DND-41 (cell line): ENCODE data around the gene DIAPH2.

Experiments used
- ATAC-seq: fragments of 200-7000 bp; cut with Tn5 transposase; 3 replicates; pipeline ENCODE4 v1.9.1; 2021; ENCODE audit warnings: low read depth; ENCODE audit not compliant: insufficient read depth
- DNase-seq: peaks from one replicate; pipeline ENCODE4 v3.0.0-alpha.2; 2020
- H2AFZ ChIP-seq: 2 replicates; pipeline ENCODE4 v1.6.0; 2012; ENCODE audit warnings: low read depth, low read length
- H3K27ac ChIP-seq: 2 replicates; pipeline ENCODE4 v1.5.1; 2012; ENCODE audit warnings: low read length, inconsistent platforms
- H3K27me3 ChIP-seq: fragments of 200-600 bp; sonication (generic); 2 replicates; pipeline ENCODE4 v1.6.0; 2012; ENCODE audit warnings: low read length, mild to moderate bottlenecking, inconsistent platforms; ENCODE audit not compliant: insufficient read depth, poor library complexity
- H3K36me3 ChIP-seq: 2 replicates; pipeline ENCODE4 v1.5.1; 2012; ENCODE audit warnings: low read length, inconsistent platforms; ENCODE audit not compliant: insufficient read depth
- H3K4me1 ChIP-seq: 2 replicates; pipeline ENCODE4 v1.5.1; 2012; ENCODE audit warnings: mild to moderate bottlenecking, low read length; ENCODE audit not compliant: insufficient read depth
- H3K4me2 ChIP-seq: 2 replicates; pipeline ENCODE4 v1.6.0; 2012; ENCODE audit warnings: mild to moderate bottlenecking, moderate library complexity, low read length, inconsistent platforms; ENCODE audit not compliant: insufficient read depth
- H3K4me3 ChIP-seq, 2 experiments: fragments of 200-600 bp in 1 of 2; shearing (Covaris generic) in 1 of 2; 2 replicates each; pipeline ENCODE4 v1.5.1; 2012 to 2016; ENCODE audit warnings: inconsistent platforms in 2 of 2, low read length in 2 of 2, mild to moderate bottlenecking in 2 of 2, low read depth in 1 of 2, moderate library complexity in 1 of 2
- H3K79me2 ChIP-seq: 2 replicates; pipeline ENCODE4 v1.6.0; 2012; ENCODE audit warnings: low read length, inconsistent platforms; ENCODE audit not compliant: insufficient read depth
- H3K9ac ChIP-seq: 2 replicates; pipeline ENCODE4 v1.6.0; 2012; ENCODE audit warnings: low read depth, mild to moderate bottlenecking, inconsistent platforms, low read length, moderate library complexity
- H3K9me3 ChIP-seq: 2 replicates; pipeline ENCODE4 v1.5.1; 2012; ENCODE audit warnings: low read length, moderate library complexity, mild to moderate bottlenecking, inconsistent platforms; ENCODE audit not compliant: insufficient read depth, severe bottlenecking
- H4K20me1 ChIP-seq: 2 replicates; pipeline ENCODE4 v1.6.0; 2012; ENCODE audit warnings: low read length; ENCODE audit not compliant: insufficient read depth
- CTCF ChIP-seq: IDR thresholded peaks from 2 replicates; pipeline ENCODE4 v1.5.1; 2012; ENCODE audit warnings: borderline replicate concordance, low read length, moderate library complexity, mild to moderate bottlenecking; ENCODE audit not compliant: poor library complexity, severe bottlenecking; ENCODE audit errors: extremely low read depth
- EZH2 ChIP-seq: IDR thresholded peaks from 3 replicates; pipeline ENCODE4 v1.6.1; 2012; ENCODE audit warnings: borderline replicate concordance, low read depth, mild to moderate bottlenecking, moderate library complexity, low read length, inconsistent platforms; ENCODE audit not compliant: severe bottlenecking

Gene DIAPH2

GRCh38 chrX:97539970-97540519 lies 855.4 kb downstream of the DIAPH2 start:
- no peak overlapping the region for H3K4me3 ChIP-seq
- no peaks in the 10 kb centered on the region for H3K36me3 ChIP-seq
- no peak overlapping the region for H2AFZ ChIP-seq
- no peaks in the 10 kb centered on the region for H3K4me1 ChIP-seq
- H3K79me2 ChIP-seq = no peaks in the 10 kb centered on the region
- H3K27me3 ChIP-seq = no peaks in the 10 kb centered on the region
- H3K27ac ChIP-seq = no peak overlapping the region
- no peaks in the 10 kb centered on the region for H3K9me3 ChIP-seq
- ATAC-seq = no peak
- H3K4me2 ChIP-seq = no peak overlapping the region
- no peak overlapping the region for H3K9ac ChIP-seq
- TF ChIP-seq EZH2 (no peak), CTCF (no peak)
- H4K20me1 ChIP-seq = no peaks in the 10 kb centered on the region
- no peak for DNase-seq

GRCh38 chrX:97547877-97548578 lies 863.4 kb downstream of the DIAPH2 start:
- H3K79me2 ChIP-seq = no peaks in the 10 kb centered on the region
- H2AFZ ChIP-seq = no peak overlapping the region
- H3K4me2 ChIP-seq = no peak overlapping the region
- H3K9me3 ChIP-seq = no peaks in the 10 kb centered on the region
- DNase-seq (no peak), ATAC-seq (no peak)
- H3K27me3 ChIP-seq = no peaks in the 10 kb centered on the region
- H3K36me3 ChIP-seq = no peaks in the 10 kb centered on the region
- no peak overlapping the region for H3K27ac ChIP-seq
- H4K20me1 ChIP-seq = no peaks in the 10 kb centered on the region
- H3K9ac ChIP-seq = no peak overlapping the region
- H3K4me1 ChIP-seq = no peaks in the 10 kb centered on the region
- TF ChIP-seq CTCF = no peak
- no peak for TF ChIP-seq EZH2
- H3K4me3 ChIP-seq = no peak overlapping the region

- no peak overlapping the region for H3K27ac ChIP-seq
- no peaks in the 10 kb centered on the region for H3K27me3 ChIP-seq
- DNase-seq (no peak), ATAC-seq (no peak)
- H3K36me3 ChIP-seq = no peaks in the 10 kb centered on the region
- H3K79me2 ChIP-seq = no peaks in the 10 kb centered on the region
- H4K20me1 ChIP-seq = no peaks in the 10 kb centered on the region
- no peaks in the 10 kb centered on the region for H3K4me1 ChIP-seq
- no peak overlapping the region for H2AFZ ChIP-seq
- H3K9ac ChIP-seq = no peak overlapping the region
- no peak overlapping the region for H3K4me2 ChIP-seq
- H3K4me3 ChIP-seq = no peak overlapping the region
- no peak for TF ChIP-seq EZH2
- no peak for TF ChIP-seq CTCF
- no peaks in the 10 kb centered on the region for H3K9me3 ChIP-seq
These were observed 867.2 kb downstream of the DIAPH2 start for GRCh38 chrX:97551821-97552220.
